Measurements from ENCODE around the gene RFX1. TPM values are rescaled to one million over a fixed set of nuclear protein-coding genes. Genes with fewer than 3 reads are reported as not detected.

The RFX1 gene
- total and polyA plus RNA-seq, 7 donors = 1.6 to 7.9 (median 2.1) TPM

GRCh38 chr19:14019100-14019499, 13.0 kb upstream of the RFX1 start:
- intact Hi-C loops (cut with DNase I) = no loop called here

DNA sequence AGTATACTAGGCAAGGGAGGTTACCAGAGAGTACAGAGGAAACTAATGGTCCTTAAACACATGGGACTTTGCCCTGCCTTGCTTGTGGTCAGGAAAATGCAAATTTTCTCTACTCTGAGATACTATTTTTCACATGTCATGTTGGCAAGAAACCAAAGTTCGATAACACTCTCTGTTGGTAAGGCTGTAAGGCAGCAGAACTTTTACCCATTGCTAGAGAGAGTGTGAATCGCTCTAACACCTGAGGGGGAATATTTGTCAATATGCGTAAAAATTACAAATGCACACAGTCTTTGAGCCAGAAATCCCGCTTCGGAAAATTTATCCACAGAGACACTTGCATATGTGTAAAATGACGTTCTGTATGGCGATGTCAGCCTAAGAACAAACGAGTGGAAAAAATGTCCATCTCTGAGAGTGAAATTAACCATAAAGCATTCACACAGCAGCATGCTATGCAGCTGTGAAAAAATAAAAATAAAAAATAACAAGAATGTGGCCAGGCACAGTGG, 9.5 kb upstream of the RFX1 start:
- no peak overlapping the region for H3K27ac ChIP-seq
- H3K36me3 ChIP-seq = no peaks in the 10 kb centered on the region
- intact Hi-C loops (cut with DNase I) = no loop called here
- H3K4me3 ChIP-seq = no peak overlapping the region
- TF ChIP-seq POLR2AphosphoS5 (IDR thresholded peaks at IDR 0.05) (no peak), CTCF (IDR thresholded peaks at IDR 0.05) (no peak), POLR2A (IDR thresholded peaks at IDR 0.05) (no peak), EP300 (IDR thresholded peaks at IDR 0.05) (no peak)
- DNase-seq = no peak
- 25 to 58% methylated on average over 8 of the region's 8 CpGs for WGBS, 2 donors
- H3K4me1 ChIP-seq = no peaks in the 10 kb centered on the region
- H3K9me3 ChIP-seq = no peaks in the 10 kb centered on the region
- H3K27me3 ChIP-seq = no peaks in the 10 kb centered on the region

More at GRCh38 chr19:14019100-14019499, 13.0 kb upstream of the RFX1 start:
- no peak for DNase-seq
- no peak overlapping the region for H3K4me3 ChIP-seq
- H3K36me3 ChIP-seq = no peaks in the 10 kb centered on the region
- no peak overlapping the region for H3K27ac ChIP-seq
- WGBS, 2 donors = 68 to 81% methylated on average over 6 of the region's 6 CpGs
- H3K9me3 ChIP-seq = no peaks in the 10 kb centered on the region
- no peak for TF ChIP-seq EP300 (IDR thresholded peaks at IDR 0.05)
- TF ChIP-seq POLR2A (IDR thresholded peaks at IDR 0.05) = no peak
- TF ChIP-seq CTCF (IDR thresholded peaks at IDR 0.05) = no peak
- no peak for TF ChIP-seq POLR2AphosphoS5 (IDR thresholded peaks at IDR 0.05)
- H3K4me1 ChIP-seq = no peaks in the 10 kb centered on the region
- H3K27me3 ChIP-seq = no peaks in the 10 kb centered on the region

DNA sequence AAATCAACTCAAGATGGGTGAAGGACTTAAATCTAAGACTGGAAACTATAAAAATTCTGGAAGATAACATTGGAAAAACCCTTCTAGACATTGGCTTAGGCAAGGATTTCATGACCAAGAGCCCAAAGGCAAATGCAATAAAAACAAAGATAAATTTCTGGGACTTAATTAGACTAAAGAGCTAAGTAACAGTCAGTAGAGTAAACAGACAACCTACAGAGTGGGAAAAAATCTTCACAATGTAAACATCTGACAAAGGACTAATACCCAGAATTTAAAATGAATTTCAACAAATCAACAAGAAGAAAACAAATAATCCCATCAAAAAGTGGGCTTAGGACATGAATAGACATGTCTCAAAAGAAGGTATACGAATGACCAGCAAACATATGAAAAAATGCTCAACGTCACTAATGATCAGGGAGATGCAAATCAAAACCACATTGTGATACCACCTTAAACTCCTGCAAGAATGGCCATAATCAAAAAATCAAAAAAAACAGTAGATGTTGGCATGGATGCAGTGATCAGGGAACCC, 6.3 kb upstream of the RFX1 start:
- Histone ChIP-seq H3K36me3 (no peaks in the 10 kb centered on the region), H3K4me3 (no peak overlapping the region), H3K27me3 (no peaks in the 10 kb centered on the region), H3K9me3 (no peaks in the 10 kb centered on the region), H3K27ac (no peak overlapping the region), H3K4me1 (no peaks in the 10 kb centered on the region)
- DNase-seq = no peak
- no peak for TF ChIP-seq POLR2A (IDR thresholded peaks at IDR 0.05)
- TF ChIP-seq POLR2AphosphoS5 (IDR thresholded peaks at IDR 0.05) = no peak
- TF ChIP-seq EP300 (IDR thresholded peaks at IDR 0.05) = no peak
- TF ChIP-seq CTCF (IDR thresholded peaks at IDR 0.05) = no peak
- WGBS, 2 donors = 77 to 83% methylated on average over 2 of the region's 2 CpGs
- intact Hi-C loops (cut with DNase I) = no loop called here

DNA sequence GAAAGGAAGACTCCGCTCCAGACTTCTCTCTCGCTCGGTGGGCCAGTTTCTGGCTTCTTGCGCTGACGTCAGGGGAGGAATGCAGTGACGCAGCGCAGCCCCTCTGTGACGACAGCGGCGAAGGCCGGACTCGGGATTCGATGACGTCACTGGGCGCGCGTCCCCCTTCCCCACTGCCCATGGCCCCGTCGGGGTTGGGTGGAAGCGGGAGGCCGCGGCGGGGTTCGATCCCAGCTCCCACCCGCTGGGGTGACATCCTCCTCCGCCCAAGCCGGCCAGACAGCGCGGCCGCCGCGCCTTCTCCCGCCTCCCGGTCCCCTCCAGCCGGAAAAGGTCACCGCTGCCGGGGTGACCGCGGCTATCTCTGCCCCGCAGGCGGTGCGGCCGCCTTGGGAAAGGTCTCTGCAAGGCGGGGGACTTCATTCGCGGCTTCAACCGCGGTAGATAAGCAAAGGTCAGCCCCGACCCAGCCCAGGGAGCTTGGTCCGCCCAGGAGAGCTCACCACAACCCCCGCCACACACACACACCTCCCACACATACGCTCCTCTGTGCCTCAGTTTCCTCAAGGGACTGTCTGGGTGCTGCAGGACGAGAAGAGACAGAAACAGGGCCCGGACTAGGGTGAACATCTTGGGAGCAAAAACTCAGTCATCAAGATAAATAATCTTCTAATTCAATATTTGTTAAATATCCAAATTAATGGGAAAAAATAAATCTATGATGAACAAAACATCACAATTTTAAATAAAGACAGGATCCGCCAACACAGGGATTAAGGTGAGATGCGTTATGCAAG, 844 bp upstream of the RFX1 start:
- H3K27me3 ChIP-seq = no peaks in the 10 kb centered on the region
- 4 to 5% methylated on average over 56 of the region's 56 CpGs for WGBS, 2 donors
- intact Hi-C loops (cut with DNase I) = loop anchor here (1.0 to 10.0 kb wide), 3 partner anchors 55 to 212 kb away; partner anchors contain the start of genes DCAF15, MISP3 and ZSWIM4
- H3K4me3 ChIP-seq = peak overlapping the region; percentile 73 to 97 (median 96)
- TF ChIP-seq EP300 (IDR thresholded peaks at IDR 0.05) = peak in 1 of 4 donors; percentile 82
- TF ChIP-seq CTCF (IDR thresholded peaks at IDR 0.05) = no peak
- peak; percentile 57 to 79 (median 66) for TF ChIP-seq POLR2AphosphoS5 (IDR thresholded peaks at IDR 0.05)
- TF ChIP-seq POLR2A (IDR thresholded peaks at IDR 0.05) = peak; percentile 20 to 27
- H3K27ac ChIP-seq = peak overlapping the region; percentile 98 to 100 (median 99)
- peaks cover 0 to 30% (median 24%) of the 10 kb centered on the region in 4 donors for H3K4me1 ChIP-seq
- no peak for DNase-seq
- H3K36me3 ChIP-seq = no peaks in the 10 kb centered on the region
- no peaks in the 10 kb centered on the region for H3K9me3 ChIP-seq
